ENCODE measurements around the gene MEX3C.

Gene MEX3C

DNA sequence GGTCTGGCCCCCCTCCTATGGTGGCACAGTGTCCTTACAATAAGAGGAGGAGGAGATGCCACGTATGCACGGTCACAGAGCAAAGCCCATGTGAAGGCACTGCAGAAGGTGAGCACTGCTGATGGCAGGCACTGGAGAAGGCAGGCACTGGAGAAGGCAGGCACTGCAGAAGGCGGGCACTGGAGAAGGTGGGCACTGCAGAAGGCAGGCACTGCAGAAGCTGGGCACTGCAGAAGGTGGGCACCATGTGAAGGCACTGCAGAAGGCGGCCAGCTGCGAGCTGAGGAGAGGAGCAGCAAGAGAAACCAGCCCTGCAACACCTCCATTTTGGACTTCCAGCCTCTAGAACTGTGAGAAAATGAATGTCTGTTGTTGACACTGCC lies 46.3 kb downstream of the MEX3C start:
- H3K9ac ChIP-seq (ENCODE audit: low read depth, low read length, poor library complexity, severe bottlenecking), result no peak overlapping the region
- H3K9me2 ChIP-seq (replicated peaks; ENCODE audit: low read depth, low read length), result no peaks in the 10 kb centered on the region
- H3K4me1 ChIP-seq (ENCODE audit: insufficient read depth, low read length, poor library complexity, severe bottlenecking), result peaks cover 36% of the 10 kb centered on the region
- no peak overlapping the region for H2AFZ ChIP-seq (ENCODE audit: low read length)
- H3K9me3 ChIP-seq (ENCODE audit: insufficient read depth, low read depth, low read length), result no peaks in the 10 kb centered on the region
- no peaks in the 10 kb centered on the region for H4K20me1 ChIP-seq (ENCODE audit: insufficient read depth, low read length, poor library complexity, severe bottlenecking)
- no peak overlapping the region for H3K4me2 ChIP-seq (ENCODE audit: low read depth, low read length, poor library complexity, severe bottlenecking)
- 0 out of 2 replicates have a peak, but pooled peaks cover 3% of the 10 kb centered on the region for H3F3A ChIP-seq (ENCODE audit: low read depth)
- TF ChIP-seq CTCF (conservative IDR thresholded peaks at IDR 0.05; ENCODE audit: low read length) (no peak), EZH2phosphoT487 (IDR thresholded peaks at IDR 0.05; ENCODE audit: borderline replicate concordance) (no peak)
- H3K79me2 ChIP-seq (ENCODE audit: insufficient read depth, low read length), result no peaks in the 10 kb centered on the region
- no peak overlapping the region for H3K4me3 ChIP-seq (ENCODE audit: low read length, poor library complexity, severe bottlenecking)
- H3K36me3 ChIP-seq (ENCODE audit: insufficient read depth, low read length), result no peaks in the 10 kb centered on the region
- H3K27me3 ChIP-seq (ENCODE audit: insufficient read depth, low read length, poor library complexity, severe bottlenecking), result no peaks in the 10 kb centered on the region

GRCh38 chr18:51150113-51150700 lies 47.3 kb downstream of the MEX3C start:
- Histone ChIP-seq H3K27me3 (ENCODE audit: insufficient read depth, low read length, poor library complexity, severe bottlenecking) (no peaks in the 10 kb centered on the region), H3K4me1 (ENCODE audit: insufficient read depth, low read length, poor library complexity, severe bottlenecking) (peaks cover 32% of the 10 kb centered on the region), H3K4me2 (ENCODE audit: low read depth, low read length, poor library complexity, severe bottlenecking) (no peak overlapping the region), H4K20me1 (ENCODE audit: insufficient read depth, low read length, poor library complexity, severe bottlenecking) (no peaks in the 10 kb centered on the region), H3K9me2 (replicated peaks; ENCODE audit: low read depth, low read length) (no peaks in the 10 kb centered on the region), H3K9me3 (ENCODE audit: insufficient read depth, low read depth, low read length) (no peaks in the 10 kb centered on the region), H3K36me3 (ENCODE audit: insufficient read depth, low read length) (no peaks in the 10 kb centered on the region), H3F3A (ENCODE audit: low read depth) (0 out of 2 replicates have a peak, but pooled peaks cover 3% of the 10 kb centered on the region), H3K79me2 (ENCODE audit: insufficient read depth, low read length) (no peaks in the 10 kb centered on the region), H3K4me3 (ENCODE audit: low read length, poor library complexity, severe bottlenecking) (no peak overlapping the region), H2AFZ (ENCODE audit: low read length) (no peak overlapping the region), H3K9ac (ENCODE audit: low read depth, low read length, poor library complexity, severe bottlenecking) (no peak overlapping the region)
- no peak for TF ChIP-seq CTCF (conservative IDR thresholded peaks at IDR 0.05; ENCODE audit: low read length)
- no peak for TF ChIP-seq EZH2phosphoT487 (IDR thresholded peaks at IDR 0.05; ENCODE audit: borderline replicate concordance)

GRCh38 chr18:51149670-51150069 lies 47.8 kb downstream of the MEX3C start:
- Histone ChIP-seq H3K79me2 (ENCODE audit: insufficient read depth, low read length) (no peaks in the 10 kb centered on the region), H3K4me2 (ENCODE audit: low read depth, low read length, poor library complexity, severe bottlenecking) (no peak overlapping the region), H3K9me3 (ENCODE audit: insufficient read depth, low read depth, low read length) (no peaks in the 10 kb centered on the region), H3K27me3 (ENCODE audit: insufficient read depth, low read length, poor library complexity, severe bottlenecking) (no peaks in the 10 kb centered on the region), H3K9ac (ENCODE audit: low read depth, low read length, poor library complexity, severe bottlenecking) (no peak overlapping the region), H3K4me3 (ENCODE audit: low read length, poor library complexity, severe bottlenecking) (no peak overlapping the region), H3K4me1 (ENCODE audit: insufficient read depth, low read length, poor library complexity, severe bottlenecking) (peaks cover 29% of the 10 kb centered on the region), H3K9me2 (replicated peaks; ENCODE audit: low read depth, low read length) (no peaks in the 10 kb centered on the region), H2AFZ (ENCODE audit: low read length) (no peak overlapping the region), H3K36me3 (ENCODE audit: insufficient read depth, low read length) (no peaks in the 10 kb centered on the region), H4K20me1 (ENCODE audit: insufficient read depth, low read length, poor library complexity, severe bottlenecking) (no peaks in the 10 kb centered on the region), H3F3A (ENCODE audit: low read depth) (0 out of 2 replicates have a peak, but pooled peaks cover 3% of the 10 kb centered on the region)
- TF ChIP-seq EZH2phosphoT487 (IDR thresholded peaks at IDR 0.05; ENCODE audit: borderline replicate concordance), result no peak
- TF ChIP-seq CTCF (conservative IDR thresholded peaks at IDR 0.05; ENCODE audit: low read length), result no peak
